GM19463 (cell line): ENCODE results near the gene TNFRSF12A.

ENCODE experiments used
- ATAC-seq: cut with Tn5 transposase; IDR thresholded peaks from one replicate; pipeline ENCODE4 v1.9.1; 2021; ENCODE audit warnings: mild to moderate bottlenecking, moderate library complexity; ENCODE audit not compliant: unreplicated experiment

The TNFRSF12A gene

GRCh38 chr16:3010510-3010909 lies 9.7 kb upstream of the TNFRSF12A start:
- no peak for ATAC-seq

DNA sequence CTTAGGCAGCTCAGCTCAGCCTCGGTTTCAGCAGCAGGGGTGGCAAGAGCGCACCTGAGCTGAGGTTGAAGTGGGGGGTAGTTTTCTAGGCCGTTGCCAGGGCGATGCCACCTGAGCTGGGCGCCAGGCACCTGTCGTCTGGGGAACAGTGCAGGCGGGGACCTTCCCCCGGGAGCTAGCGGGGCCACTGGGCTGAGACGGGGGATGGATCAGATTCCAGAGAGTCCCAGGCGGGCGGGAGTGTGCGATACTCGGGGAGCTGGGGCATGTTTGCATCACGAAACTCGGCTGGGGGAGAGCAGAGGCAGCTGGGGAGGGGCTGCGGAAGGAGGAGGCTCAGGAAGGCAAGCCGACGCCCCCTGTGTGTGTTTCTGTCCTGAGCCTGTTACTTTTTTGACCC lies 7.9 kb upstream of the TNFRSF12A start:
- no peak for ATAC-seq

GRCh38 chr16:3012828-3013420 lies 7.2 kb upstream of the TNFRSF12A start, which contains the start of gene CLDN9:
Gene CLDN9, plus strand, starts transcription at chr16:3012923. Its CDS starts 440 bp downstream, at chr16:3013363.
- no peak for ATAC-seq

- no peak for ATAC-seq
Measured at GRCh38 chr16:3013491-3013951, 6.6 kb upstream of the TNFRSF12A start.

GRCh38 chr16:3013998-3014690 lies 6.0 kb upstream of the TNFRSF12A start:
- no peak for ATAC-seq

- ATAC-seq = no peak
Measured at GRCh38 chr16:3014971-3015370, 5.2 kb upstream of the TNFRSF12A start.

- ATAC-seq = no peak
Measured at GRCh38 chr16:3015865-3016521, 4.2 kb upstream of the TNFRSF12A start.

- no peak for ATAC-seq
Measured at GRCh38 chr16:3017344-3017743, 2.8 kb upstream of the TNFRSF12A start.

GRCh38 chr16:3017794-3018506 lies 2.2 kb upstream of the TNFRSF12A start, which contains the start of gene CLDN6:
Gene CLDN6, minus strand, starts transcription at chr16:3018183. Its CDS starts 2,162 bp downstream, at chr16:3016021.
- no peak for ATAC-seq

DNA sequence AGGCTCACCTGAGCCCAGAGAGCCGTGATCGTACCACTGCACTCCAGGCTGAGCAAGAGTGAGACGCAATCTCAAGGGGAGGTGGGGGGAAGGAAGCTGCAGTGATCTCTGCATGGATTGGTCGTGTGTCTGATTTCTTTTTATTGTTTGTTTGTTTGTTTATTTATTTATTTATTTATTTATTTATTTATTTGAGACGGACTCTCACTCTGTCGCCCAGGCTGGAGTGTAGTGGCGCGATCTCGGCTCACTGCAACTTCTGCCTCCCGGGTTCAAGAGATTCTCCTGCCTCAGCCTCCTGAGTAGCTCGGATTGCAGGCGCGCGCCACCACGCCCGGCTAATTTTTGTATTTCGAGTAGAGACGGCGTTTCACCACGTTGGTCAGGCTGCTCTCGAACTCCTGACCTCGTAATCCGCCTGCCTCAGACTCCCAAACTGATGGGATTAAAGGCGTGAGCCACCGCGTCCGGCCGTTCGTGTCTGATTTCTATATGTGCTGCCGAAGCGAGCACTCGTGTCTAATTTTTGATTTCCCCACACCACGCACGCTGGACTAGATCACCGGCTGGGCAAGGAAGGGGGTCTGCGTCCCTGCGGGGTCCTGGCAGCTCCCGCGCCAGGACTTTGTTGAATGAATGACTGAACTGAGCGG lies 448 bp upstream of the TNFRSF12A start:
- ATAC-seq = no peak

- ATAC-seq = no peak
Measured at GRCh38 chr16:3020604-3021448, 658 bp downstream of the TNFRSF12A start.

- ATAC-seq = no peak
Measured at GRCh38 chr16:3021449-3022207, 1.5 kb downstream of the TNFRSF12A start.

- ATAC-seq = no peak
Measured at GRCh38 chr16:3022208-3022683, 2.1 kb downstream of the TNFRSF12A start.

- no peak for ATAC-seq
Measured at GRCh38 chr16:3022684-3023414, 2.7 kb downstream of the TNFRSF12A start.

- ATAC-seq = no peak
Measured at GRCh38 chr16:3023415-3023668, 3.2 kb downstream of the TNFRSF12A start.

GRCh38 chr16:3023669-3024478 lies 3.7 kb downstream of the TNFRSF12A start, which contains the start of the genes HCFC1R1 and THOC6:
Gene HCFC1R1, minus strand, starts transcription at chr16:3023942. Its CDS starts 1 bp downstream, at chr16:3023941.
Gene THOC6, plus strand, starts transcription at chr16:3024035. Its CDS starts 292 bp downstream, at chr16:3024327.
- ATAC-seq = peak; percentile 74
